Calu3 (cell line): Measurements from ENCODE around the gene CNTNAP2. TPM values are rescaled to one million over a fixed set of nuclear protein-coding genes. Genes with fewer than 3 reads are reported as not detected.

Experiments used
- BruUV-seq: library from RNA; stranded (reverse); fragments of 400-500 nt; replicated peaks from 2 replicates; lab custom pipeline; 2021; lab: Mats Ljungman, UMichigan
- CTCF ChIA-PET: fragments of 300-600 bp; sonication (Branson Sonifier 250); formaldehyde crosslinking; loops from one replicate; lab custom pipeline; 2022; ENCODE audit warnings: antibody characterized with exemption; lab: Charles Lee
- DNase-seq: peaks from one replicate; pipeline ENCODE4 v3.0.0; 2022
- H3K27ac Mint-ChIP-seq: one replicate; pipeline ENCODE4 v1.8.0; 2022; ENCODE audit warnings: mixed read lengths; ENCODE audit not compliant: unreplicated experiment
- H3K27me3 Mint-ChIP-seq: one replicate; pipeline ENCODE4 v1.8.0; 2022; ENCODE audit warnings: mixed read lengths; ENCODE audit not compliant: unreplicated experiment
- H3K36me3 Mint-ChIP-seq: one replicate; pipeline ENCODE4 v1.8.0; 2022; ENCODE audit warnings: mild to moderate bottlenecking, moderate library complexity, mixed read lengths; ENCODE audit not compliant: insufficient read depth, unreplicated experiment
- H3K4me1 Mint-ChIP-seq: one replicate; pipeline ENCODE4 v1.8.0; 2022; ENCODE audit warnings: mild to moderate bottlenecking, low read depth, mixed read lengths; ENCODE audit not compliant: unreplicated experiment
- H3K4me3 Mint-ChIP-seq: one replicate; pipeline ENCODE4 v1.8.0; 2022; ENCODE audit warnings: mild to moderate bottlenecking, low read depth, moderate library complexity, mixed read lengths; ENCODE audit not compliant: unreplicated experiment
- H3K9me3 Mint-ChIP-seq: one replicate; pipeline ENCODE4 v1.8.0; 2022; ENCODE audit warnings: low read depth, mixed read lengths; ENCODE audit not compliant: unreplicated experiment
- CTCF ChIP-seq: fragments of 200-600 bp; IDR thresholded peaks from one replicate; pipeline ENCODE4 v1.8.0; 2022; ENCODE audit warnings: antibody characterized with exemption; ENCODE audit not compliant: unreplicated experiment
- intact Hi-C: fragments of 100-400 bp; cut with micrococcal nuclease; formaldehyde crosslinking; loops from one replicate; pipeline ENCODE4 v1.10.0; 2022; ENCODE audit not compliant: unreplicated experiment
- total RNA-seq: library from RNA; stranded (reverse); gene quantifications from 2 replicates; pipeline ENCODE4 v1.2.3, GENCODE V29; 2022

CNTNAP2 gene
- total RNA-seq, 1 experiment from 2014 or later: 1.1 TPM

- Mint-ChIP-seq H3K4me1 (no peaks in the 10 kb centered on the region), H3K9me3 (peaks cover 5% of the 10 kb centered on the region), H3K4me3 (no peak overlapping the region), H3K27ac (no peak overlapping the region), H3K27me3 (no peaks in the 10 kb centered on the region), H3K36me3 (no peaks in the 10 kb centered on the region)
- BruUV-seq: no TSS peak
- CTCF ChIA-PET: no interaction called here
- intact Hi-C loops: no loop called here
- DNase-seq: no peak
- TF ChIP-seq CTCF: no peak
These were observed 806.2 kb downstream of the CNTNAP2 start for GRCh38 chr7:146922782-146923181.

- CTCF ChIA-PET: no interaction called here
- Mint-ChIP-seq H3K27me3 (no peaks in the 10 kb centered on the region), H3K9me3 (peaks cover 6% of the 10 kb centered on the region), H3K27ac (no peak overlapping the region), H3K36me3 (no peaks in the 10 kb centered on the region), H3K4me1 (no peaks in the 10 kb centered on the region), H3K4me3 (no peak overlapping the region)
- no peak for TF ChIP-seq CTCF
- intact Hi-C loops: no loop called here
- DNase-seq: no peak
- no TSS peak for BruUV-seq
These were observed 810.2 kb downstream of the CNTNAP2 start for GRCh38 chr7:146926841-146927240.

- no peaks in the 10 kb centered on the region for H3K4me1 Mint-ChIP-seq
- no peak for TF ChIP-seq CTCF
- peaks cover 8% of the 10 kb centered on the region for H3K9me3 Mint-ChIP-seq
- no peak overlapping the region for H3K4me3 Mint-ChIP-seq
- intact Hi-C loops: no loop called here
- no peaks in the 10 kb centered on the region for H3K36me3 Mint-ChIP-seq
- no TSS peak for BruUV-seq
- no peak overlapping the region for H3K27ac Mint-ChIP-seq
- CTCF ChIA-PET: no interaction called here
- H3K27me3 Mint-ChIP-seq: no peaks in the 10 kb centered on the region
- no peak for DNase-seq
These were observed 821.2 kb downstream of the CNTNAP2 start for GRCh38 chr7:146937836-146938235.

- Mint-ChIP-seq H3K27ac (no peak overlapping the region), H3K4me1 (no peaks in the 10 kb centered on the region), H3K27me3 (no peaks in the 10 kb centered on the region), H3K4me3 (no peak overlapping the region), H3K36me3 (no peaks in the 10 kb centered on the region), H3K9me3 (peaks cover 7% of the 10 kb centered on the region)
- no TSS peak for BruUV-seq
- CTCF ChIA-PET: no interaction called here
- TF ChIP-seq CTCF: no peak
- DNase-seq: no peak
- intact Hi-C loops: no loop called here
These were observed 826.9 kb downstream of the CNTNAP2 start for GRCh38 chr7:146943483-146943882.
